HEK293 (cell line): ENCODE data around the gene GSG1L.

Experiments
- CTCF ChIP-seq: fragments of 450-650 bp; formaldehyde crosslinking; IDR thresholded peaks from 2 replicates; pipeline ENCODE4 v1.5.1; 2016; ENCODE audit warnings: missing biosample characterization, missing genetic modification characterization
- ZNF121 ChIP-seq: fragments of 450-650 bp; formaldehyde crosslinking; IDR thresholded peaks from 2 replicates; pipeline ENCODE4 v1.5.1; 2016; ENCODE audit warnings: missing biosample characterization, missing genetic modification characterization
- ZNF132 ChIP-seq: fragments of 450-650 bp; formaldehyde crosslinking; IDR thresholded peaks from 2 replicates; pipeline ENCODE4 v1.5.1; 2017; ENCODE audit warnings: missing biosample characterization, missing genetic modification characterization, borderline replicate concordance
- ZNF157 ChIP-seq: fragments of 450-650 bp; formaldehyde crosslinking; IDR thresholded peaks from 2 replicates; pipeline ENCODE4 v1.5.1; 2016; ENCODE audit warnings: missing biosample characterization, missing genetic modification characterization
- ZNF274 ChIP-seq, 2 experiments: fragments of 200-500 bp in 1 of 2; fragments of 450-650 bp in 1 of 2; sonication (Bioruptor generic) in 1 of 2; formaldehyde crosslinking in 1 of 2; IDR thresholded peaks; 2 replicates each; pipeline versions ENCODE4 v1.5.1 to v1.6.1; 2014 to 2016; ENCODE audit warnings: borderline replicate concordance in 1 of 2, inconsistent platforms in 1 of 2, low read length in 1 of 2, missing biosample characterization in 1 of 2, missing genetic modification characterization in 1 of 2
- ZNF488 ChIP-seq: fragments of 450-650 bp; formaldehyde crosslinking; IDR thresholded peaks from 2 replicates; pipeline ENCODE4 v1.5.1; 2016; ENCODE audit warnings: missing biosample characterization, missing genetic modification characterization
- ZNF624 ChIP-seq: fragments of 450-650 bp; formaldehyde crosslinking; IDR thresholded peaks from 2 replicates; pipeline ENCODE4 v1.5.1; 2017; ENCODE audit warnings: missing biosample characterization, missing genetic modification characterization

GRCh38 chr16:27982184-27982583 lies 81.3 kb downstream of the GSG1L start:
- TF ChIP-seq ZNF132 (tag by site-specific recombination) (no peak), CTCF (tag by site-specific recombination) (no peak), ZNF624 (tag by site-specific recombination) (no peak), ZNF488 (tag by site-specific recombination) (no peak), ZNF121 (tag by site-specific recombination) (no peak), ZNF274 (IDR thresholded peaks at IDR 0.05; ENCODE audit: low read length) (no peak), ZNF274 (tag by site-specific recombination; IDR thresholded peaks at IDR 0.05; ENCODE audit: borderline replicate concordance) (no peak), ZNF157 (tag by site-specific recombination) (no peak)
